Mucosa of rectum (tissue), 2 donors: ENCODE measurements around the gene ATP5PF.
"Not testable (repeated sequence)": the region's sequence is repeated elsewhere in the genome, so short reads cannot be mapped to it uniquely, and the experiment has no call there.

Experiments
- H3K27ac ChIP-seq, 2 donors: one replicate each; pipeline ENCODE4 v1.7.0; 2013; ENCODE audit warnings: inconsistent platforms in 2 of 2, low read depth in 2 of 2, low read length in 2 of 2
- H3K27me3 ChIP-seq, 2 donors: one replicate each; pipeline ENCODE4 v1.7.0; 2013; ENCODE audit warnings: low read length in 2 of 2; ENCODE audit not compliant: control insufficient read depth in 2 of 2, insufficient read depth in 2 of 2
- H3K36me3 ChIP-seq, 2 donors: one replicate each; pipeline ENCODE4 v1.7.0; 2013; ENCODE audit warnings: low read length in 2 of 2; ENCODE audit not compliant: control insufficient read depth in 2 of 2, insufficient read depth in 2 of 2
- H3K4me1 ChIP-seq, 2 donors: one replicate each; pipeline ENCODE4 v1.7.0; 2013; ENCODE audit warnings: low read length in 2 of 2, mild to moderate bottlenecking in 1 of 2; ENCODE audit not compliant: control insufficient read depth in 2 of 2, insufficient read depth in 2 of 2
- H3K4me3 ChIP-seq, 2 donors: one replicate each; pipeline ENCODE4 v1.7.0; 2013; ENCODE audit warnings: low read length in 2 of 2
- H3K9ac ChIP-seq, 2 donors: one replicate each; pipeline ENCODE4 v1.7.0; 2013; ENCODE audit warnings: low read length in 2 of 2, low read depth in 1 of 2, mild to moderate bottlenecking in 1 of 2
- H3K9me3 ChIP-seq, 2 donors: one replicate each; pipeline ENCODE4 v1.7.0; 2013; ENCODE audit warnings: low read length in 2 of 2; ENCODE audit not compliant: control insufficient read depth in 2 of 2
- donor health status: healthy.
- donor health status: Normal muscosa, but diverticular disease.

The ATP5PF gene

GRCh38 chr21:25695461-25695860 is 39.2 kb downstream of the ATP5PF start:
- not testable (repeated sequence) for H3K27ac ChIP-seq, H3K9me3 ChIP-seq, H3K4me3 ChIP-seq, H3K4me1 ChIP-seq, H3K27me3 ChIP-seq, H3K9ac ChIP-seq, H3K36me3 ChIP-seq

GRCh38 chr21:25691976-25692375 is 42.7 kb downstream of the ATP5PF start:
- Histone ChIP-seq H3K27ac (no peak overlapping the region), H3K4me3 (no peak overlapping the region), H3K9ac (no peak overlapping the region), H3K36me3 (no peaks in the 10 kb centered on the region), H3K9me3 (no peaks in the 10 kb centered on the region), H3K4me1 (no peaks in the 10 kb centered on the region), H3K27me3 (no peaks in the 10 kb centered on the region)

GRCh38 chr21:25689226-25689625 is 45.5 kb downstream of the ATP5PF start:
- Histone ChIP-seq H3K4me3 (no peak overlapping the region), H3K36me3 (no peaks in the 10 kb centered on the region), H3K9me3 (no peaks in the 10 kb centered on the region), H3K27ac (no peak overlapping the region), H3K9ac (no peak overlapping the region), H3K4me1 (no peaks in the 10 kb centered on the region), H3K27me3 (no peaks in the 10 kb centered on the region)

- Histone ChIP-seq H3K27me3 (no peaks in the 10 kb centered on the region), H3K9me3 (no peaks in the 10 kb centered on the region), H3K4me1 (no peaks in the 10 kb centered on the region), H3K27ac (no peak overlapping the region), H3K36me3 (no peaks in the 10 kb centered on the region), H3K9ac (no peak overlapping the region), H3K4me3 (no peak overlapping the region)
Observed at GRCh38 chr21:25688275-25689155, 46.2 kb downstream of the ATP5PF start.

- Histone ChIP-seq H3K27me3 (no peaks in the 10 kb centered on the region), H3K4me1 (no peaks in the 10 kb centered on the region), H3K9ac (no peak overlapping the region), H3K4me3 (no peak overlapping the region), H3K36me3 (no peaks in the 10 kb centered on the region), H3K9me3 (no peaks in the 10 kb centered on the region), H3K27ac (no peak overlapping the region)
Observed at GRCh38 chr21:25687787-25688186, 46.9 kb downstream of the ATP5PF start.

DNA sequence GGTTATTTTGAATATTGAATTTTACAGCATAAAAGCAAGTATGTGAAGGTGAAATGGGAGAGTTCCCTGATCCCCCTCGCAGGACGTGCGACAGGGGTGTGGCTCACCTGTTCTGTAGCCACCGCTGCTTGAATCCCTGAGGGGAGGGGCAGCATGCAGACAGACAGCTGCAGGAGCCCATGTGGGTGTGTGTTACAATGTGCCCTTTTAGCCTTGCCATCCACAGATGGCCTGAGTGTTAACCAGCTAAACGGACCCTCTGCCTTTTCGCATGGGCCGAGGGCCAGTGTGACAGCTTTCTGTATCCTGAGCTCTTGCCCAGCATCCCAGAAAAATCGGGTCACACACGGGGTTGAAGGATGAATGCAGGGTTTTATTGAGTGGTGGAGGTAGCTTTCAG is 52.3 kb downstream of the ATP5PF start:
- H3K36me3 ChIP-seq: no peaks in the 10 kb centered on the region
- H3K4me1 ChIP-seq: no peaks in the 10 kb centered on the region
- no peaks in the 10 kb centered on the region for H3K9me3 ChIP-seq
- no peak overlapping the region for H3K4me3 ChIP-seq
- no peak overlapping the region for H3K27ac ChIP-seq
- no peak overlapping the region for H3K9ac ChIP-seq
- no peaks in the 10 kb centered on the region for H3K27me3 ChIP-seq

GRCh38 chr21:25676451-25676850 is 58.3 kb downstream of the ATP5PF start:
- H3K36me3 ChIP-seq: no peaks in the 10 kb centered on the region
- no peak overlapping the region for H3K4me3 ChIP-seq
- no peak overlapping the region for H3K9ac ChIP-seq
- H3K4me1 ChIP-seq: no peaks in the 10 kb centered on the region
- H3K9me3 ChIP-seq: no peaks in the 10 kb centered on the region
- no peak overlapping the region for H3K27ac ChIP-seq
- H3K27me3 ChIP-seq: no peaks in the 10 kb centered on the region
